Immature natural killer cell (primary cell): ENCODE results near the gene MCM3AP. TPM values are rescaled to one million over a fixed set of nuclear protein-coding genes. Genes with fewer than 3 reads are reported as not detected.

ENCODE experiments used
- DNase-seq, 3 donors: peaks; one replicate each; pipeline ENCODE4 v3.0.0; 2022; ENCODE audit warnings: mixed read lengths in 1 of 3
- H3K27ac Mint-ChIP-seq, 6 donors: one replicate each; pipeline ENCODE4 v1.8.0; 2020; ENCODE audit warnings: mixed read lengths in 6 of 6, mild to moderate bottlenecking in 5 of 6, inconsistent platforms in 4 of 6, moderate library complexity in 3 of 6
- H3K27me3 Mint-ChIP-seq, 3 donors: one replicate each; pipeline ENCODE4 v1.8.0; 2020 to 2021; ENCODE audit warnings: low read depth in 3 of 3, mild to moderate bottlenecking in 3 of 3, mixed read lengths in 3 of 3, moderate library complexity in 3 of 3, inconsistent platforms in 1 of 3
- H3K36me3 Mint-ChIP-seq, 3 donors: one replicate each; pipeline ENCODE4 v1.8.0; 2020; ENCODE audit warnings: mixed read lengths in 3 of 3, inconsistent platforms in 2 of 3, mild to moderate bottlenecking in 2 of 3
- H3K4me1 Mint-ChIP-seq, 2 donors: one replicate each; pipeline ENCODE4 v1.8.0; 2020; ENCODE audit warnings: inconsistent platforms in 2 of 2, mild to moderate bottlenecking in 2 of 2, mixed read lengths in 2 of 2, moderate library complexity in 1 of 2
- H3K4me3 Mint-ChIP-seq, 5 donors: one replicate each; pipeline ENCODE4 v1.8.0; 2020; ENCODE audit warnings: mild to moderate bottlenecking in 5 of 5, mixed read lengths in 5 of 5, inconsistent platforms in 3 of 5, moderate library complexity in 3 of 5
- H3K9me3 Mint-ChIP-seq, 6 donors: one replicate each; pipeline ENCODE4 v1.8.0; 2020; ENCODE audit warnings: mild to moderate bottlenecking in 6 of 6, mixed read lengths in 6 of 6, inconsistent platforms in 4 of 6, moderate library complexity in 3 of 6
- polyA plus RNA-seq, 3 donors: library from polyadenylated mRNA; unstranded; fragments of 300-500 nt; fragmentation: Illumina TruSeq; gene quantifications; one replicate each; pipeline ENCODE4 v1.2.3, GENCODE V29; 2021

MCM3AP gene
- polyA plus RNA-seq, 3 donors from 2014 or later: 25.9 to 55.3 (median 28.5) TPM

- no peak overlapping the region for H3K4me3 Mint-ChIP-seq
- peaks cover under 1% of the 10 kb centered on the region in 2 donors for H3K4me1 Mint-ChIP-seq
- no peaks in the 10 kb centered on the region for H3K9me3 Mint-ChIP-seq
- peaks cover 4 to 14% (median 13%) of the 10 kb centered on the region in 3 donors for H3K36me3 Mint-ChIP-seq
- DNase-seq: no peak
- H3K27me3 Mint-ChIP-seq: peaks cover 0 to 3% (median 0%) of the 10 kb centered on the region in 3 donors
- H3K27ac Mint-ChIP-seq: no peak overlapping the region
These were observed 94.8 kb downstream of the MCM3AP start for GRCh38 chr21:46190491-46191131.

GRCh38 chr21:46189959-46190490 is 95.4 kb downstream of the MCM3AP start:
- Mint-ChIP-seq H3K27me3 (peaks cover 0 to 3% (median under 1%) of the 10 kb centered on the region in 3 donors), H3K27ac (no peak overlapping the region), H3K9me3 (no peaks in the 10 kb centered on the region), H3K4me3 (no peak overlapping the region), H3K36me3 (peaks cover 4 to 14% (median 13%) of the 10 kb centered on the region in 3 donors), H3K4me1 (peaks cover 4 to 7% of the 10 kb centered on the region in 2 donors)
- no peak for DNase-seq

GRCh38 chr21:46189213-46189958 is 96.0 kb downstream of the MCM3AP start:
- Mint-ChIP-seq H3K27me3 (peaks cover 2 to 6% (median 5%) of the 10 kb centered on the region in 3 donors), H3K4me3 (no peak overlapping the region), H3K36me3 (peaks cover 4 to 13% (median 12%) of the 10 kb centered on the region in 3 donors), H3K4me1 (peaks cover 9 to 12% of the 10 kb centered on the region in 2 donors), H3K27ac (peak overlapping the region in 1 of 6 donors; percentile 51), H3K9me3 (no peaks in the 10 kb centered on the region)
- DNase-seq: no peak

GRCh38 chr21:46188226-46189212 is 96.9 kb downstream of the MCM3AP start:
- DNase-seq: no peak
- Mint-ChIP-seq H3K27me3 (peaks cover 2 to 6% (median 5%) of the 10 kb centered on the region in 3 donors), H3K4me3 (no peak overlapping the region), H3K4me1 (peaks cover 10 to 12% of the 10 kb centered on the region in 2 donors), H3K27ac (peak overlapping the region; percentile 3 to 87 (median 48)), H3K9me3 (no peaks in the 10 kb centered on the region), H3K36me3 (peaks cover 2 to 7% (median 6%) of the 10 kb centered on the region in 3 donors)

GRCh38 chr21:46187814-46188213 is 97.6 kb downstream of the MCM3AP start:
- peaks cover 2 to 6% (median 5%) of the 10 kb centered on the region in 3 donors for H3K27me3 Mint-ChIP-seq
- H3K9me3 Mint-ChIP-seq: no peaks in the 10 kb centered on the region
- H3K4me3 Mint-ChIP-seq: no peak overlapping the region
- peaks cover 10 to 12% of the 10 kb centered on the region in 2 donors for H3K4me1 Mint-ChIP-seq
- peaks cover 0 to 5% (median 4%) of the 10 kb centered on the region in 3 donors for H3K36me3 Mint-ChIP-seq
- DNase-seq: no peak
- H3K27ac Mint-ChIP-seq: peak overlapping the region in 5 of 6 donors; percentile 3 to 87 (median 34)

GRCh38 chr21:46187261-46187660 is 98.2 kb downstream of the MCM3AP start:
- Mint-ChIP-seq H3K9me3 (no peaks in the 10 kb centered on the region), H3K4me3 (no peak overlapping the region), H3K27ac (peak overlapping the region in 2 of 6 donors; percentile 8 to 49), H3K27me3 (peaks cover 2 to 6% (median 5%) of the 10 kb centered on the region in 3 donors), H3K4me1 (peaks cover 10 to 12% of the 10 kb centered on the region in 2 donors), H3K36me3 (peaks cover 0 to 5% (median 4%) of the 10 kb centered on the region in 3 donors)
- no peak for DNase-seq

GRCh38 chr21:46185716-46186115 is 99.7 kb downstream of the MCM3AP start:
- Mint-ChIP-seq H3K9me3 (no peaks in the 10 kb centered on the region), H3K4me3 (peak overlapping the region; percentile 15 to 88 (median 84)), H3K36me3 (peaks cover 0 to 4% (median 2%) of the 10 kb centered on the region in 3 donors), H3K4me1 (peaks cover 10 to 12% of the 10 kb centered on the region in 2 donors), H3K27me3 (peaks cover 2 to 5% (median 5%) of the 10 kb centered on the region in 3 donors), H3K27ac (peak overlapping the region; percentile 86 to 95 (median 90))
- DNase-seq: no peak

Other genes starting within 250 kb of the MCM3AP start
- 10 to 100 TPM in 2 of 3 donors, 1 to 10 TPM in 1; 4.4 to 46.6 (median 30.6) TPM for gene COL6A2, start 187.5 kb downstream of the MCM3AP start, polyA plus RNA-seq
- gene FTCD, start 130.0 kb downstream of the MCM3AP start, polyA plus RNA-seq: not detected
- gene SPATC1L, start 101.2 kb downstream of the MCM3AP start, polyA plus RNA-seq: 10 to 100 TPM in 1 of 3 donors, 1 to 10 TPM in 2; 6.2 to 10.8 (median 9.4) TPM
- 10 to 100 TPM; 11.3 to 26.2 (median 13.9) TPM for gene LSS, start 56.8 kb downstream of the MCM3AP start, polyA plus RNA-seq
- gene YBEY, start 731 bp upstream of the MCM3AP start, polyA plus RNA-seq: 10 to 100 TPM; 14.2 to 23.5 (median 22.1) TPM
- gene C21orf58, start 38.3 kb upstream of the MCM3AP start, polyA plus RNA-seq: 1 to 10 TPM in 1 of 3 donors, under 1 TPM in 2; 0.53 to 1.2 (median 0.91) TPM
- 10 to 100 TPM in 1 of 3 donors, 1 to 10 TPM in 2; 2.9 to 47.0 (median 6.5) TPM for gene PCNT, start 38.5 kb upstream of the MCM3AP start, polyA plus RNA-seq
- 10 to 100 TPM; 23.1 to 64.8 (median 26.9) TPM for gene DIP2A, start 173.3 kb upstream of the MCM3AP start, polyA plus RNA-seq